Heart left ventricle (tissue), 16 donors: ENCODE data around the gene KRT6A. TPM values are rescaled to one million over a fixed set of nuclear protein-coding genes. Genes with fewer than 3 reads are reported as not detected.

Experiments used
- ATAC-seq, 4 donors: fragments of 200-7000 bp; cut with Tn5 transposase; one replicate each; pipeline ENCODE4 v1.9.1; 2020 to 2022; ENCODE audit warnings: moderate library complexity in 4 of 4, mild to moderate bottlenecking in 3 of 4, moderate number of reproducible peaks in 1 of 4
- DNase-seq, 5 donors: peaks; one replicate each; pipeline ENCODE4 v3.0.0-alpha.2; 2020
- H3K27ac ChIP-seq, 12 donors: fragments of 200-600 bp; sonication (generic) in 4 of 12; one replicate each; pipeline versions ENCODE4 v1.5.0 to v1.8.0; 2016 to 2022; ENCODE audit warnings: mild to moderate bottlenecking in 2 of 12
- H3K27me3 ChIP-seq, 9 donors: fragments of 200-600 bp; sonication (generic) in 2 of 9; one replicate each; pipeline versions ENCODE4 v1.5.1 to v1.8.0; 2016 to 2022; ENCODE audit warnings: mild to moderate bottlenecking in 3 of 9
- H3K36me3 ChIP-seq, 9 donors: fragments of 200-600 bp; sonication (generic) in 2 of 9; one replicate each; pipeline versions ENCODE4 v1.5.0 to v1.8.0; 2018 to 2022; ENCODE audit warnings: mild to moderate bottlenecking in 2 of 9
- H3K4me1 ChIP-seq, 12 donors: fragments of 200-600 bp; sonication (generic) in 4 of 12; one replicate each; pipeline versions ENCODE4 v1.5.0 to v1.8.0; 2016 to 2022; ENCODE audit warnings: mild to moderate bottlenecking in 3 of 12
- H3K4me3 ChIP-seq, 12 donors: fragments of 200-600 bp; sonication (generic) in 4 of 12; one replicate each; pipeline versions ENCODE4 v1.5.0 to v1.8.0; 2017 to 2022; ENCODE audit warnings: mild to moderate bottlenecking in 9 of 12, moderate library complexity in 4 of 12
- H3K9me3 ChIP-seq, 12 donors: fragments of 200-600 bp; sonication (generic) in 4 of 12; one replicate each; pipeline versions ENCODE4 v1.5.0 to v1.8.0; 2016 to 2022; ENCODE audit warnings: mild to moderate bottlenecking in 1 of 12
- POLR2A ChIP-seq, 2 donors: fragments of 450-650 bp; IDR thresholded peaks; one replicate each; pipeline ENCODE4 v1.6.1; 2017; ENCODE audit warnings: antibody characterized with exemption in 2 of 2, mild to moderate bottlenecking in 2 of 2, moderate library complexity in 2 of 2
- WGBS, 4 donors: extraction: QIAGEN DNeasy Blood & Tissue Kit in 2 of 4; methylation state at CpG; one replicate each; pipeline versions ENCODE4 v1.1.5 to v1.1.7; 2013 to 2018; 5-methylcytosine and 5-hydroxymethylcytosine counted together
- intact Hi-C, 10 donors: fragments of 100-400 bp; cut with DNase I; formaldehyde crosslinking; loops; one replicate each; pipeline versions ENCODE4 v1.11.1 to v1.14.2; 2022
- polyA plus RNA-seq, 2 donors: library from polyadenylated mRNA; stranded (reverse); fragments of 200-250 nt; gene quantifications; one replicate each; pipeline ENCODE4 v1.2.3, GENCODE V29; 2013
- total RNA-seq, 9 donors: library from RNA; depleted of rRNA in 2 of 9; stranded (reverse); fragments of >200 nt in 2 of 9; fragmentation: NEBNext Ultra II Directional in 3 of 9; extraction: Animal tissue kit (Norgen Biotek cat#: 25700) in 3 of 9; gene quantifications; one replicate each; pipeline versions ENCODE4 v1.1.0 to v1.2.4, GENCODE V29; 2016 to 2023
- TF ChIP-seq, protein P1 (sequence below), 12 donors: fragments of 200-600 bp; sonication (generic) in 4 of 12; IDR thresholded peaks; one replicate each; pipeline versions ENCODE4 v1.5.0 to v1.8.0; 2018 to 2022; ENCODE audit warnings: antibody characterized with exemption in 12 of 12, mild to moderate bottlenecking in 5 of 12
- donor health status: ischemic (EF 13 %, LVEDD 7.1; RV severe dilation, severe dysfunction).
- donor health status: healthy with polysubstance abuse.
- donor health status: DM: no; HTN: yes; CAD: no.
- donor health status: DM: no; HTN: no; CAD: no.
- donor health status: ischemic (EF 25% LVEDD 6.9; RV normal size, moderate dysfunction).
- donor health status: ischemic (EF 25% LVEDD 5.7; RV mildly dilated, moderate dysfunction).
- donor health status: healthy.
- donor health status: DM: yes; HTN: yes; CAD: no.
- donor health status: ischemic (EF 35%, LVEDD 5.7; RV mildly dilated, moderate dysfunction).
- donor health status: nonischemic (EF 11% LVEDD 7.7; RV severe dilation, severe dysfunction).
- donor health status: DM: yes; HTN: yes; CAD: no.
- donor health status: PGD.
- donor health status: ischemic (EF 29% LVEDD 5.4; RV normal size, mild dysfunction).
- donor health status: nonischemic (EF 23%, LVEDD 6.1; RV moderate dilation, normal function).

The KRT6A gene
- total and polyA plus RNA-seq, 11 donors, result 0.03 to 0.11 TPM; not detected in 9

DNA sequence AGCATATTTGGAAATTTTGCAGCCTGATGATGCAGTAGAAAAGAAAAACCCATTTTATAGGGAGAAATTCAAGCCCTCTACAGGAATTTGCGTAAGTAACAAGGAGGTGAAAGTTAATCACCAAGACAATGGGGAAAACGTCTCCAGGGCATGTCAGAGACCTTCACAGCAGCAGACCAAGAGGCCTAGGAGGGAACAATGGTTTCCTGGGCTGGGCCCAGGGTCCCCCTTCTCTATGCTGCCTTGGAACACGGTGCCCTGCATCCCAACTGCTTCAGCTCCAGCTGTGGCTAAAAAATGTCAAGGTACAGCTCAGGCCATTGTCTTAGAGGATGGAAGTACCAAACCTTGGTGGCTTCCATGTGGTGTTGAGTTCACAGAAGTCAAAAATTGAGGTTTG, 13.0 kb downstream of the KRT6A start:
- DNase-seq, result no peak
- Histone ChIP-seq H3K4me3 (no peak overlapping the region), H3K9me3 (peaks cover 0 to 14% (median 0%) of the 10 kb centered on the region in 12 donors), H3K27ac (no peak overlapping the region), H3K36me3 (no peaks in the 10 kb centered on the region), H3K27me3 (peaks cover 0 to 13% (median 0%) of the 10 kb centered on the region in 9 donors), H3K4me1 (no peaks in the 10 kb centered on the region)
- intact Hi-C loops, result no loop called here
- TF ChIP-seq, protein P1, sequence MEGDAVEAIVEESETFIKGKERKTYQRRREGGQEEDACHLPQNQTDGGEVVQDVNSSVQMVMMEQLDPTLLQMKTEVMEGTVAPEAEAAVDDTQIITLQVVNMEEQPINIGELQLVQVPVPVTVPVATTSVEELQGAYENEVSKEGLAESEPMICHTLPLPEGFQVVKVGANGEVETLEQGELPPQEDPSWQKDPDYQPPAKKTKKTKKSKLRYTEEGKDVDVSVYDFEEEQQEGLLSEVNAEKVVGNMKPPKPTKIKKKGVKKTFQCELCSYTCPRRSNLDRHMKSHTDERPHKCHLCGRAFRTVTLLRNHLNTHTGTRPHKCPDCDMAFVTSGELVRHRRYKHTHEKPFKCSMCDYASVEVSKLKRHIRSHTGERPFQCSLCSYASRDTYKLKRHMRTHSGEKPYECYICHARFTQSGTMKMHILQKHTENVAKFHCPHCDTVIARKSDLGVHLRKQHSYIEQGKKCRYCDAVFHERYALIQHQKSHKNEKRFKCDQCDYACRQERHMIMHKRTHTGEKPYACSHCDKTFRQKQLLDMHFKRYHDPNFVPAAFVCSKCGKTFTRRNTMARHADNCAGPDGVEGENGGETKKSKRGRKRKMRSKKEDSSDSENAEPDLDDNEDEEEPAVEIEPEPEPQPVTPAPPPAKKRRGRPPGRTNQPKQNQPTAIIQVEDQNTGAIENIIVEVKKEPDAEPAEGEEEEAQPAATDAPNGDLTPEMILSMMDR (IDR thresholded peaks at IDR 0.05), result no peak
- TF ChIP-seq POLR2A (IDR thresholded peaks at IDR 0.05), result no peak
- 52 to 61% (median 58%) methylated on average over 3 of the region's 3 CpGs for WGBS, 4 donors
- no peak for ATAC-seq

GRCh38 chr12:52477651-52478050, 15.4 kb downstream of the KRT6A start:
- no peaks in the 10 kb centered on the region for H3K9me3 ChIP-seq
- ATAC-seq, result no peak
- 72 to 96% (median 87%) methylated on average over 2 of the region's 2 CpGs for WGBS, 4 donors
- no peak for TF ChIP-seq POLR2A (IDR thresholded peaks at IDR 0.05)
- DNase-seq, result no peak
- H3K27ac ChIP-seq, result no peak overlapping the region
- intact Hi-C loops, result loop anchor here in 1 of 10 donors (2.0 kb wide), 1 partner anchor 27 kb away; no protein-coding TSS in a partner anchor
- H3K4me1 ChIP-seq, result no peaks in the 10 kb centered on the region
- H3K4me3 ChIP-seq, result no peak overlapping the region
- H3K36me3 ChIP-seq, result no peaks in the 10 kb centered on the region
- H3K27me3 ChIP-seq, result peaks cover 0 to 4% (median 0%) of the 10 kb centered on the region in 9 donors

DNA sequence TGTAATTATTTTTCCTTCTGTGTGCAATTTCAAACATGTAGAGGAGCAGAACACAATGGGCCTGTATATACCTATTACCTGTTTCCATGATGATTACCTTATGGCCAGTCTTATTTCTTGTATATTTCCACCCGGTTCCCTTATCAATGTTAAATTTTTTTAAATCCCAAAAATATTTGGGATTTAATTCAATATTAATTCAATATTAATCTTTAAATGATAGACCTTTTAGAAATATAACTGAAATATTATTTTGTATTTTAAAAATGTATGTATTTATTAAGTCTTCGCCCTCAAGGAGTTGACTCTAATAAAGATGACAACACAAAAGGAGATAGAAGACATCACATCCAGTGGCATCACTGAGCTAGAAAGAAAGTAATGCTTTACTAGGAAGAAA, 18.8 kb downstream of the KRT6A start:
- Histone ChIP-seq H3K9me3 (no peaks in the 10 kb centered on the region), H3K4me3 (no peak overlapping the region), H3K27ac (no peak overlapping the region), H3K27me3 (no peaks in the 10 kb centered on the region), H3K4me1 (no peaks in the 10 kb centered on the region), H3K36me3 (no peaks in the 10 kb centered on the region)
- intact Hi-C loops, result no loop called here
- ATAC-seq (no peak), DNase-seq (no peak)
- TF ChIP-seq POLR2A (IDR thresholded peaks at IDR 0.05), result no peak
- TF ChIP-seq, protein P1 (IDR thresholded peaks at IDR 0.05), result no peak
- WGBS, 4 donors, result 90 to 96% (median 91%) methylated on average over 2 of the region's 2 CpGs

DNA sequence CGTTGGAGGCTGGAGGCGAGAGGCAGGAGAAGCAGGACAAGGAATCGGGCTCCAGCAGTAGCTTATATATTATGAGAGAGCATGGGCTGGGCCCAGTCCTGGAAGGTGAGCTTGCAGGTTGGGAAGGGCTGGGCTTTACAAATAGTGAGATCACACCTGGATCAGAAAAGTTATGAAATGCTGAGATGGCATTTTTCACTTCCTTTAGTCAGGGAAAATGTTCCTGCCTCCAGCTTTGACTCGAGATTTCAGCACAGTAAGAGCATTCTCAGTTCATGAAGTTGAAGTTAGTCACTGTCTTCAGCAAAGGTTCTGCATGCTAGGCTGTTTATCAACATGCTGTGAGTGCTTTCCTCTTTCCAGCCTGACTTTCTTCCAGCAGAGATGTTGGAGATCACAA, 19.3 kb downstream of the KRT6A start, which contains the start of gene KRT6C:
Gene KRT6C, minus strand, starts transcription at position 38 of the 400 bp plus-strand sequence. CDS start 68 bp downstream, outside the sequence.
- no peaks in the 10 kb centered on the region for H3K27me3 ChIP-seq
- DNase-seq, result no peak
- H3K4me3 ChIP-seq, result no peak within 1 kb of the TSS
- no peak for ATAC-seq
- WGBS, 4 donors, result 85 to 87% (median 86%) methylated on average over 4 of the region's 4 CpGs
- intact Hi-C loops, result no loop called here
- no peaks in the 10 kb centered on the region for H3K36me3 ChIP-seq
- H3K9me3 ChIP-seq, result no peaks in the 10 kb centered on the region
- no peak within 1 kb of the TSS for H3K27ac ChIP-seq
- H3K4me1 ChIP-seq, result no peaks in the 10 kb centered on the region
- TF ChIP-seq, protein P1 (IDR thresholded peaks at IDR 0.05), result no peak
- no peak for TF ChIP-seq POLR2A (IDR thresholded peaks at IDR 0.05)

GRCh38 chr12:52469853-52470252, 23.2 kb downstream of the KRT6A start:
- peaks cover 0 to 12% (median 0%) of the 10 kb centered on the region in 9 donors for H3K27me3 ChIP-seq
- H3K4me1 ChIP-seq, result no peaks in the 10 kb centered on the region
- 82 to 93% (median 86%) methylated on average over 4 of the region's 4 CpGs for WGBS, 4 donors
- ATAC-seq, result no peak
- no peaks in the 10 kb centered on the region for H3K9me3 ChIP-seq
- DNase-seq, result no peak
- H3K27ac ChIP-seq, result no peak overlapping the region
- TF ChIP-seq, protein P1 (IDR thresholded peaks at IDR 0.05), result no peak
- intact Hi-C loops, result no loop called here
- no peak overlapping the region for H3K4me3 ChIP-seq
- no peaks in the 10 kb centered on the region for H3K36me3 ChIP-seq
